ENCODE measurements around the gene ZNF708.

DNA sequence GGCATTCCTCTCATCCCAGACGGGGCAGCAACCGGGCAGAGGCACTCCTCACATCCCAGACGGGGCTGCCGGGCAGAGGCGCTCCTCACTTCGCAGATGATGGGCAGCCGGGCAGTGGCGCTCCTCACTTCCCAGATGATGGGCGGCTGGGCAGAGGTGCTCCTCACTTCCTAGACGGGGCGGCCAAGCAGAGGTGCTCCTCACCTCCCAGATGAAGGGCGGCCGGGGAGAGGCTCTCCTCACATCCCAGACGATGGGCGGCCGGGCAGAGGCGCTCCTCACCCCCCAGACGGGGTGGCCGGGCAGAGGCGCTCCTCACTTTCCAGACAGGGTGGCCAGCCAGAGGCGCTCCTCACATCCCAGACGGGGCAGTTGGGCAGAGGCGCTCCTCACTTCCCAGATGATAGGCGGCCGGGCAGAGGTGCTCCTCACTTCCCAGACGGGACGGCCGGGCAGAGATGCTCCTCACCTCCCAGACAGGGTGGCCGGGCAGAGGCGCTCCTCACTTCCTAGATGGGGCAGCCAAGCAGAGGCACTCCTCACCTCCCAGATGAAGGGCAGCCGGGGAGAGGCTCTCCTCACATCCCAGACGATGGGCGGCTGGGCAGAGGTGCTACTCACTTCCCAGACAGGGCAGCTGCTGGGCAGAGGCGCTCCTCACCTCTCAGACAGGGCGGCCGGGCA is 68.9 kb downstream of the ZNF708 start:
- TF ChIP-seq, protein P1, sequence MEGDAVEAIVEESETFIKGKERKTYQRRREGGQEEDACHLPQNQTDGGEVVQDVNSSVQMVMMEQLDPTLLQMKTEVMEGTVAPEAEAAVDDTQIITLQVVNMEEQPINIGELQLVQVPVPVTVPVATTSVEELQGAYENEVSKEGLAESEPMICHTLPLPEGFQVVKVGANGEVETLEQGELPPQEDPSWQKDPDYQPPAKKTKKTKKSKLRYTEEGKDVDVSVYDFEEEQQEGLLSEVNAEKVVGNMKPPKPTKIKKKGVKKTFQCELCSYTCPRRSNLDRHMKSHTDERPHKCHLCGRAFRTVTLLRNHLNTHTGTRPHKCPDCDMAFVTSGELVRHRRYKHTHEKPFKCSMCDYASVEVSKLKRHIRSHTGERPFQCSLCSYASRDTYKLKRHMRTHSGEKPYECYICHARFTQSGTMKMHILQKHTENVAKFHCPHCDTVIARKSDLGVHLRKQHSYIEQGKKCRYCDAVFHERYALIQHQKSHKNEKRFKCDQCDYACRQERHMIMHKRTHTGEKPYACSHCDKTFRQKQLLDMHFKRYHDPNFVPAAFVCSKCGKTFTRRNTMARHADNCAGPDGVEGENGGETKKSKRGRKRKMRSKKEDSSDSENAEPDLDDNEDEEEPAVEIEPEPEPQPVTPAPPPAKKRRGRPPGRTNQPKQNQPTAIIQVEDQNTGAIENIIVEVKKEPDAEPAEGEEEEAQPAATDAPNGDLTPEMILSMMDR (IDR thresholded peaks at IDR 0.05) = no peak
- no peak for TF ChIP-seq POLR2A (IDR thresholded peaks at IDR 0.05)
